Liver (tissue), 9 donors: ENCODE data around the gene GALNT9. TPM values are rescaled to one million over a fixed set of nuclear protein-coding genes. Genes with fewer than 3 reads are reported as not detected.

Experiments
- DNase-seq: peaks from one replicate; pipeline ENCODE4 v3.0.0-alpha.2; 2017; ENCODE audit warnings: low spot score
- H3K27ac ChIP-seq, 2 donors: one replicate each; pipeline ENCODE4 v1.7.0; 2013; ENCODE audit warnings: inconsistent platforms in 2 of 2, low read length in 2 of 2, control low read depth in 1 of 2, low read depth in 1 of 2, mild to moderate bottlenecking in 1 of 2
- H3K27me3 ChIP-seq, 4 donors: one replicate each; pipeline versions ENCODE4 v1.6.1 to v1.7.0; 2013; ENCODE audit warnings: low read length in 3 of 4, inconsistent platforms in 1 of 4, mild to moderate bottlenecking in 1 of 4, moderate library complexity in 1 of 4; ENCODE audit not compliant: control insufficient read depth in 4 of 4, insufficient read depth in 4 of 4
- H3K36me3 ChIP-seq, 4 donors: one replicate each; pipeline versions ENCODE4 v1.6.1 to v1.7.0; 2013; ENCODE audit warnings: low read length in 3 of 4, mild to moderate bottlenecking in 3 of 4, low read depth in 1 of 4, moderate library complexity in 1 of 4; ENCODE audit not compliant: control insufficient read depth in 4 of 4, insufficient read depth in 3 of 4
- H3K4me1 ChIP-seq, 4 donors: one replicate each; pipeline versions ENCODE4 v1.6.1 to v1.7.0; 2013; ENCODE audit warnings: low read length in 3 of 4, mild to moderate bottlenecking in 3 of 4, moderate library complexity in 1 of 4; ENCODE audit not compliant: control insufficient read depth in 4 of 4, insufficient read depth in 4 of 4
- H3K4me3 ChIP-seq, 3 donors: one replicate each; pipeline versions ENCODE4 v1.6.1 to v1.7.0; 2013; ENCODE audit warnings: low read length in 3 of 3, control low read depth in 1 of 3, low read depth in 1 of 3, mild to moderate bottlenecking in 1 of 3
- H3K9ac ChIP-seq, 2 donors: one replicate each; pipeline ENCODE4 v1.7.0; 2013; ENCODE audit warnings: low read length in 2 of 2, mild to moderate bottlenecking in 2 of 2, moderate library complexity in 2 of 2, control low read depth in 1 of 2, low read depth in 1 of 2
- H3K9me3 ChIP-seq, 4 donors: one replicate each; pipeline versions ENCODE4 v1.6.1 to v1.7.0; 2013; ENCODE audit warnings: low read length in 3 of 4; ENCODE audit not compliant: control insufficient read depth in 4 of 4
- ATF3 ChIP-seq: IDR thresholded peaks from 2 replicates; pipeline ENCODE4 v1.6.1; 2016; ENCODE audit warnings: antibody characterized with exemption
- CTCF ChIP-seq: fragments of 150-350 bp; IDR thresholded peaks from 2 replicates; pipeline ENCODE4 v1.5.1; 2017; ENCODE audit warnings: improper control_type of control experiment, low read depth, low read length; ENCODE audit not compliant: missing input control
- EGR1 ChIP-seq, 2 donors: IDR thresholded peaks; 2 replicates each; pipeline ENCODE4 v1.6.1; 2016 to 2018; ENCODE audit warnings: antibody characterized with exemption in 2 of 2, low read depth in 2 of 2
- FOXA1 ChIP-seq: IDR thresholded peaks from 2 replicates; pipeline ENCODE4 v1.6.1; 2016; ENCODE audit warnings: antibody characterized with exemption
- FOXA2 ChIP-seq: IDR thresholded peaks from 2 replicates; pipeline ENCODE4 v1.6.1; 2016; ENCODE audit warnings: antibody characterized with exemption
- GABPA ChIP-seq, 2 donors: IDR thresholded peaks in 1 of 2; conservative IDR thresholded peaks in 1 of 2; 2 replicates each; pipeline ENCODE4 v1.6.1; 2016; ENCODE audit warnings: antibody characterized with exemption in 2 of 2, mild to moderate bottlenecking in 1 of 2, moderate library complexity in 1 of 2
- HNF4A ChIP-seq, 2 donors: conservative IDR thresholded peaks; 2 replicates each; pipeline ENCODE4 v1.6.1; 2016; ENCODE audit warnings: antibody characterized with exemption in 2 of 2, mild to moderate bottlenecking in 2 of 2
- HNF4G ChIP-seq: IDR thresholded peaks from 2 replicates; pipeline ENCODE4 v1.6.1; 2016; ENCODE audit warnings: antibody characterized with exemption
- JUND ChIP-seq, 2 donors: IDR thresholded peaks; 2 replicates each; pipeline ENCODE4 v1.6.1; 2016; ENCODE audit warnings: antibody characterized with exemption in 2 of 2
- MAX ChIP-seq: IDR thresholded peaks from 2 replicates; pipeline ENCODE4 v1.6.1; 2016; ENCODE audit warnings: antibody characterized with exemption
- NR2F2 ChIP-seq: IDR thresholded peaks from 2 replicates; pipeline ENCODE4 v1.6.1; 2016; ENCODE audit warnings: antibody characterized with exemption
- RAD21 ChIP-seq, 2 donors: IDR thresholded peaks; 2 replicates each; pipeline ENCODE4 v1.6.1; 2016; ENCODE audit warnings: antibody characterized with exemption in 2 of 2, mild to moderate bottlenecking in 2 of 2
- REST ChIP-seq: IDR thresholded peaks from 2 replicates; pipeline ENCODE4 v1.6.1; 2016; ENCODE audit warnings: antibody characterized with exemption, mild to moderate bottlenecking
- RXRA ChIP-seq, 2 donors: IDR thresholded peaks; 2 replicates each; pipeline ENCODE4 v1.6.1; 2017 to 2018; ENCODE audit warnings: antibody characterized with exemption in 2 of 2, mild to moderate bottlenecking in 1 of 2
- SP1 ChIP-seq: IDR thresholded peaks from 2 replicates; pipeline ENCODE4 v1.6.1; 2018; ENCODE audit warnings: antibody characterized with exemption, mild to moderate bottlenecking
- TAF1 ChIP-seq: conservative IDR thresholded peaks from 2 replicates; pipeline ENCODE4 v1.6.1; 2016; ENCODE audit warnings: antibody characterized with exemption, mild to moderate bottlenecking
- YY1 ChIP-seq: IDR thresholded peaks from 2 replicates; pipeline ENCODE4 v1.6.1; 2016; ENCODE audit warnings: antibody characterized with exemption, mild to moderate bottlenecking
- ZBTB33 ChIP-seq: IDR thresholded peaks from 2 replicates; pipeline ENCODE4 v1.6.1; 2016; ENCODE audit warnings: antibody characterized with exemption
- WGBS: extraction: QIAGEN DNeasy Blood & Tissue Kit; methylation state at CpG from one replicate; pipeline ENCODE4 v1.1.7; 2013; 5-methylcytosine and 5-hydroxymethylcytosine counted together
- polyA plus RNA-seq, 2 donors: library from polyadenylated mRNA; stranded (reverse) in 1 of 2; unstranded in 1 of 2; fragments of 200-250 nt in 1 of 2; fragments of >200 nt in 1 of 2; fragmentation: Nextera tagmentation in 1 of 2; extraction: Ambion mirVana in 1 of 2; gene quantifications; one replicate each; pipeline versions ENCODE4 v1.2.1 to v1.2.3, GENCODE V29; 2013 to 2015
- total RNA-seq, 2 donors: library from RNA; depleted of rRNA; stranded (reverse); fragments of >200 nt; gene quantifications; one replicate each; pipeline ENCODE4 v1.2.3, GENCODE V29; 2014
- donor health status: healthy.
- donor health status: healthy.
- donor health status: healthy.
- donor health status: healthy.
- donor health status: healthy.

The GALNT9 gene
- total and polyA plus RNA-seq, 4 donors, result 0.05 to 0.25 (median 0.09) TPM; not detected in 1

- Histone ChIP-seq H3K27me3 (peaks cover 0 to 3% (median 0%) of the 10 kb centered on the region in 4 donors), H3K9me3 (no peaks in the 10 kb centered on the region), H3K27ac (no peak overlapping the region), H3K4me1 (no peaks in the 10 kb centered on the region), H3K36me3 (no peaks in the 10 kb centered on the region), H3K9ac (no peak overlapping the region), H3K4me3 (no peak overlapping the region)
- 79% methylated on average over 19 of the region's 19 CpGs for WGBS
- DNase-seq, result no peak
- TF ChIP-seq SP1 (no peak), MAX (no peak), FOXA2 (no peak), ATF3 (no peak), YY1 (no peak), RXRA (IDR thresholded peaks at IDR 0.05) (no peak), CTCF (no peak), REST (no peak), EGR1 (IDR thresholded peaks at IDR 0.05; ENCODE audit: low read depth in 2 of 2) (no peak), GABPA (IDR thresholded peaks at IDR 0.05 in 1 of 2, conservative IDR thresholded peaks at IDR 0.05 in 1 of 2) (no peak), TAF1 (no peak), NR2F2 (no peak), ZBTB33 (no peak), FOXA1 (no peak), HNF4A (conservative IDR thresholded peaks at IDR 0.05) (no peak), JUND (IDR thresholded peaks at IDR 0.05) (no peak), RAD21 (IDR thresholded peaks at IDR 0.05) (no peak), HNF4G (no peak)
Observed at GRCh38 chr12:132200800-132201199, 128.6 kb downstream of the GALNT9 start.
